ENCODE results near the gene GLT8D2.

GLT8D2 gene, protein sequence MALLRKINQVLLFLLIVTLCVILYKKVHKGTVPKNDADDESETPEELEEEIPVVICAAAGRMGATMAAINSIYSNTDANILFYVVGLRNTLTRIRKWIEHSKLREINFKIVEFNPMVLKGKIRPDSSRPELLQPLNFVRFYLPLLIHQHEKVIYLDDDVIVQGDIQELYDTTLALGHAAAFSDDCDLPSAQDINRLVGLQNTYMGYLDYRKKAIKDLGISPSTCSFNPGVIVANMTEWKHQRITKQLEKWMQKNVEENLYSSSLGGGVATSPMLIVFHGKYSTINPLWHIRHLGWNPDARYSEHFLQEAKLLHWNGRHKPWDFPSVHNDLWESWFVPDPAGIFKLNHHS

GRCh38 chr12:104049903-104050356, at the start of gene GLT8D2:
TSS of gene GLT8D2 (minus strand) at chr12:104050187. CDS start at chr12:104019648, 30,539 bp downstream.
- DNase-seq (ENCODE audit: low read depth), result no peak
- TF ChIP-seq, protein P1, sequence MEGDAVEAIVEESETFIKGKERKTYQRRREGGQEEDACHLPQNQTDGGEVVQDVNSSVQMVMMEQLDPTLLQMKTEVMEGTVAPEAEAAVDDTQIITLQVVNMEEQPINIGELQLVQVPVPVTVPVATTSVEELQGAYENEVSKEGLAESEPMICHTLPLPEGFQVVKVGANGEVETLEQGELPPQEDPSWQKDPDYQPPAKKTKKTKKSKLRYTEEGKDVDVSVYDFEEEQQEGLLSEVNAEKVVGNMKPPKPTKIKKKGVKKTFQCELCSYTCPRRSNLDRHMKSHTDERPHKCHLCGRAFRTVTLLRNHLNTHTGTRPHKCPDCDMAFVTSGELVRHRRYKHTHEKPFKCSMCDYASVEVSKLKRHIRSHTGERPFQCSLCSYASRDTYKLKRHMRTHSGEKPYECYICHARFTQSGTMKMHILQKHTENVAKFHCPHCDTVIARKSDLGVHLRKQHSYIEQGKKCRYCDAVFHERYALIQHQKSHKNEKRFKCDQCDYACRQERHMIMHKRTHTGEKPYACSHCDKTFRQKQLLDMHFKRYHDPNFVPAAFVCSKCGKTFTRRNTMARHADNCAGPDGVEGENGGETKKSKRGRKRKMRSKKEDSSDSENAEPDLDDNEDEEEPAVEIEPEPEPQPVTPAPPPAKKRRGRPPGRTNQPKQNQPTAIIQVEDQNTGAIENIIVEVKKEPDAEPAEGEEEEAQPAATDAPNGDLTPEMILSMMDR (conservative IDR thresholded peaks at IDR 0.05; ENCODE audit: low read depth, low read length), result no peak
- peak within 1 kb of the TSS; percentile 54 for H3K4me3 ChIP-seq (ENCODE audit: low read length)

GRCh38 chr12:104097954-104098353, 48.0 kb upstream of the GLT8D2 start:
- no peak for DNase-seq (ENCODE audit: low read depth)
- TF ChIP-seq, protein P1 (conservative IDR thresholded peaks at IDR 0.05; ENCODE audit: low read depth, low read length), result no peak
- no peak overlapping the region for H3K4me3 ChIP-seq (ENCODE audit: low read length)

GRCh38 chr12:104095289-104095688, 45.3 kb upstream of the GLT8D2 start:
- DNase-seq (ENCODE audit: low read depth), result no peak
- TF ChIP-seq, protein P1 (conservative IDR thresholded peaks at IDR 0.05; ENCODE audit: low read depth, low read length), result no peak
- no peak overlapping the region for H3K4me3 ChIP-seq (ENCODE audit: low read length)

DNA sequence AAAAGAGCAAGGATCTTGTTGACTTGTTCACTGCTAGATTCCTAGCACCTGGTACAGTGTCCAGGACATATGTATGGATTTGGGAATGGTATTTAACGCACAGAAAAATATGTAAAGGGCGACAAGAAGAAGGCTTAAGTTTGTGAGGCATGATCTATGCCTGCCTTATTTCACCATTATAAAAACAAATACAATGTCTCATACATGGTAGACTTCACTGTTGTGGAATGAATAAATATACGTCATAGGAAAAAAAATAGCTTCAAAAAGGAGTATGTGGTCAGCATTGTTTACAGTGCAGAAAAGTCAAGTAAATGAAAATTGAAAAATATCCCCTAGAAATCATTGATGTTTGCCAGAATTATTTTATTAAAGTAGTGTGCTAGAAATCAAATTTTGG, 44.3 kb upstream of the GLT8D2 start:
- TF ChIP-seq, protein P1 (conservative IDR thresholded peaks at IDR 0.05; ENCODE audit: low read depth, low read length), result no peak
- H3K4me3 ChIP-seq (ENCODE audit: low read length), result no peak overlapping the region
- DNase-seq (ENCODE audit: low read depth), result no peak

DNA sequence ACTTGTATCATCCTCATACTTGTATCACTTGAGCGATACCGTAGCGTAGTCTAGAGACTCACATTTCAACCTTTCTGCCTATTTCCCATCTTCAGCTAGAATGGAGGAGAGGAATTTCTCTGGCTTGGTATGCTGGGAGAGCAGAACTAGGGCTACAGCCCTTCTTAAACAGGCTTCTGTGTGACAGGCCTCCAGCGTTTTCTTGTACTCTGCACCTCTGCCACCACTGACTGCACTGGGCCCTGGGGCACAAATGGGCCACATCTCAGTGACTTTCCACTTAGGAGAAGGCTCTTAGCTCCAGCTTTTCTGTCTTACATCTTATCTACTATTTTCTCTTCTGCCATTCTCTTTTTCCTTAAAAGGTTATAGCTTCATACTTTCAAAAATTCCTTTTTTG, 41.1 kb upstream of the GLT8D2 start:
- no peak for DNase-seq (ENCODE audit: low read depth)
- TF ChIP-seq, protein P1 (conservative IDR thresholded peaks at IDR 0.05; ENCODE audit: low read depth, low read length), result no peak
- no peak overlapping the region for H3K4me3 ChIP-seq (ENCODE audit: low read length)

DNA sequence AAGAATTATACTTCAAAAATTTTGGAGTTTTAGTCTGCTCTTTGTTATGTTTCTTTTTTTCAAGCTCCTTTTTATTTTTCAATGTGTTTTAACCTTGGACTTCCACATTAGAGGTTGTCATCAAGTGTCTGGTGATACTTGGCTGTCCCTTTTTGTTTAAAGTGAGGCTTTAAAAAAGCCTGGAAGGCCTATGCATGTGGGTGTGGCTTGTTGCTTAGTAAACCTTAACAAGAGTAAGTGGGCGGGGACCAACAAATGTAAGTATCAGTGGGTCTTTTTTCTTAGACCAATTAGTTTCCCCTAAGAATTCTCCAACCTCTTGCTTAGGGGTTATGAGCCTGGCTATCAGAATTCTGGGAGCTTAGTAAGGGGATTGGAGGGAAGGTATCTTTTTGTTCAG, 40.7 kb upstream of the GLT8D2 start:
- DNase-seq (ENCODE audit: low read depth), result no peak
- TF ChIP-seq, protein P1 (conservative IDR thresholded peaks at IDR 0.05; ENCODE audit: low read depth, low read length), result no peak
- H3K4me3 ChIP-seq (ENCODE audit: low read length), result no peak overlapping the region
